Lower leg skin (tissue), 4 donors: ENCODE measurements around the gene TRPT1. TPM values are rescaled to one million over a fixed set of nuclear protein-coding genes. Genes with fewer than 3 reads are reported as not detected.
"Not testable (repeated sequence)": the region's sequence is repeated elsewhere in the genome, so short reads cannot be mapped to it uniquely, and the experiment has no call there.

ENCODE experiments used
- DNase-seq, 2 donors: peaks; one replicate each; pipeline ENCODE4 v3.0.0-alpha.2; 2019; ENCODE audit warnings: low spot score in 2 of 2
- H3K4me3 ChIP-seq: fragments of 200-600 bp; sonication (generic); 2 replicates; pipeline ENCODE4 v1.5.1; 2017; ENCODE audit warnings: mild to moderate bottlenecking, low read depth; ENCODE audit not compliant: poor library complexity, severe bottlenecking
- CTCF ChIP-seq, 3 donors: fragments of 450-650 bp; IDR thresholded peaks; one replicate each; pipeline ENCODE4 v1.5.1; 2016; ENCODE audit warnings: antibody characterized with exemption in 3 of 3, mild to moderate bottlenecking in 3 of 3, moderate library complexity in 2 of 3
- POLR2A ChIP-seq, 2 donors: fragments of 450-650 bp; IDR thresholded peaks; one replicate each; pipeline ENCODE4 v1.6.1; 2016 to 2017; ENCODE audit warnings: antibody characterized with exemption in 2 of 2, mild to moderate bottlenecking in 1 of 2, moderate library complexity in 1 of 2
- whole genome bisulfite sequencing, 2 donors: methylation state at CpG; one replicate each; pipeline ENCODE4 v1.1.5; 2018; 5-methylcytosine and 5-hydroxymethylcytosine counted together
- intact Hi-C: fragments of 100-400 bp; cut with DNase I; formaldehyde crosslinking; loops from one replicate; pipeline ENCODE4 v1.15.0; 2023; ENCODE audit warnings: low total_unique reads
- total RNA-seq, 4 donors: library from RNA; depleted of rRNA; stranded (reverse); fragments of >200 nt; gene quantifications; one replicate each; pipeline ENCODE4 v1.1.0, GENCODE V29; 2016

The TRPT1 gene
- total RNA-seq, 4 donors from 2014 or later = 36.9 to 66.6 (median 44.1) TPM

- intact Hi-C loops = no loop called here
- H3K4me3 ChIP-seq = no peak overlapping the region
- DNase-seq = no peak
- 35 to 40% methylated on average over 31 of the region's 31 CpGs for WGBS, 2 donors
- TF ChIP-seq CTCF (IDR thresholded peaks at IDR 0.05) (no peak), POLR2A (IDR thresholded peaks at IDR 0.05) (no peak)
Observed at GRCh38 chr11:64247729-64248531, 21.9 kb upstream of the TRPT1 start.

- TF ChIP-seq CTCF (IDR thresholded peaks at IDR 0.05) (no peak), POLR2A (IDR thresholded peaks at IDR 0.05) (no peak)
- peak within 1 kb of the TSS; percentile 74 for H3K4me3 ChIP-seq
- peak; percentile 85 to 98 for DNase-seq
- intact Hi-C loops = no loop called here
- WGBS, 2 donors = 0 to 1% methylated on average over 18 to 67 of the region's 74 CpGs
Observed at GRCh38 chr11:64246871-64247728, 21.1 kb upstream of the TRPT1 start, which contains the start of gene PPP1R14B. Gene PPP1R14B, minus strand, starts transcription at chr11:64246943. Its CDS starts 270 bp downstream, at chr11:64246673.

- WGBS, 2 donors = no CpG with 5 or more reads among the region's 43 CpGs
- DNase-seq, intact Hi-C loops: not testable (repeated sequence)
- peak overlapping the region; percentile 74 for H3K4me3 ChIP-seq
Observed at GRCh38 chr11:64246621-64246870, 20.6 kb upstream of the TRPT1 start.

- intact Hi-C loops = no loop called here
- WGBS, 2 donors = 1 to 2% methylated on average over 30 to 34 of the region's 46 CpGs
- DNase-seq = peak; percentile 90 to 98
- TF ChIP-seq POLR2A (IDR thresholded peaks at IDR 0.05) = no peak
- TF ChIP-seq CTCF (IDR thresholded peaks at IDR 0.05) = no peak
- peak overlapping the region; percentile 74 for H3K4me3 ChIP-seq
Observed at GRCh38 chr11:64245797-64246620, 20.0 kb upstream of the TRPT1 start.

GRCh38 chr11:64245401-64245796, 19.4 kb upstream of the TRPT1 start:
- WGBS, 2 donors = 4 to 8% methylated on average over 5 to 6 of the region's 6 CpGs
- peak overlapping the region; percentile 74 for H3K4me3 ChIP-seq
- no peak for DNase-seq
- intact Hi-C loops = no loop called here
- no peak for TF ChIP-seq CTCF (IDR thresholded peaks at IDR 0.05)
- TF ChIP-seq POLR2A (IDR thresholded peaks at IDR 0.05) = no peak
